ENCODE measurements around the gene CYP19A1.
A peak's percentile ranks its signal among the peaks of the same experiment; 100 is the strongest.

CYP19A1 gene

DNA sequence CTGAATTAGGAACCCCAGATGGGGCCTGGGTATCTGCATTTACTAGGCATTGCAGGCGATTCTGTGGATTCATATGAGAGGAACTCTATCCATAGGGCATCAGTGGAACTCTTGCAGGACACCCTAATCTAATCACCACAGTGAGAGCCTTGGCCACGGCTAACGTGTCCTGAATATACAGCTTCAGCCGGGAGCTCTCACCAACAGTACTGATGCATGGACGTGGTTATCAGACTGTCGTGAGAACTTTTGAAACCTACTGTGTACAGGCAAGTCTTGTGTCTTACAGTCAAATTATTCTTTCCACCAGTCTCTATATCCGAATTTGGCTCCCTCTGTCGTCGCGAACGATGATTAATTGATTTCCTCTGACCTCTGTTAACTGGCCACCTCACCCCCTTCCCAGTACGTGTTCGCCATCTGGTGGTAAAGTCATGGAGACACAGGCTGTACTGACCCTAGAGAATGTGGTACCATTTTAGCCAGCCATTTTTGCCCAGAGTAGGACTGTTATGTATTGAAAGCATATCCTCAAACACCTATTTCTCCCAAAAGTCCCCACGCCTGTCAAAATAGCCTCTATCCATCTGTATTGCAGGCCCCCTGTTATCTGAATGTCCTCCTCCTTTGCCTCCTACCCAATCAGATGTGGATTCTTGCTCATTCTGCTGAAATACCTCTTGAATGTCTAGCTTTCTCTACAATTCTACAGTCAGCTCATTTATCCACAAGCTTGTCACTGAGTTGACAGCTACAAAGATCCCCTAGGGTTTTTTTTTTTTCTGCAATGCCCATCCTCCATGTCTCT, 42.8 kb upstream of the CYP19A1 start:
- no peak overlapping the region for H3K4me2 ChIP-seq (ENCODE audit: low read length)
- TF ChIP-seq, protein P1, sequence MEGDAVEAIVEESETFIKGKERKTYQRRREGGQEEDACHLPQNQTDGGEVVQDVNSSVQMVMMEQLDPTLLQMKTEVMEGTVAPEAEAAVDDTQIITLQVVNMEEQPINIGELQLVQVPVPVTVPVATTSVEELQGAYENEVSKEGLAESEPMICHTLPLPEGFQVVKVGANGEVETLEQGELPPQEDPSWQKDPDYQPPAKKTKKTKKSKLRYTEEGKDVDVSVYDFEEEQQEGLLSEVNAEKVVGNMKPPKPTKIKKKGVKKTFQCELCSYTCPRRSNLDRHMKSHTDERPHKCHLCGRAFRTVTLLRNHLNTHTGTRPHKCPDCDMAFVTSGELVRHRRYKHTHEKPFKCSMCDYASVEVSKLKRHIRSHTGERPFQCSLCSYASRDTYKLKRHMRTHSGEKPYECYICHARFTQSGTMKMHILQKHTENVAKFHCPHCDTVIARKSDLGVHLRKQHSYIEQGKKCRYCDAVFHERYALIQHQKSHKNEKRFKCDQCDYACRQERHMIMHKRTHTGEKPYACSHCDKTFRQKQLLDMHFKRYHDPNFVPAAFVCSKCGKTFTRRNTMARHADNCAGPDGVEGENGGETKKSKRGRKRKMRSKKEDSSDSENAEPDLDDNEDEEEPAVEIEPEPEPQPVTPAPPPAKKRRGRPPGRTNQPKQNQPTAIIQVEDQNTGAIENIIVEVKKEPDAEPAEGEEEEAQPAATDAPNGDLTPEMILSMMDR (IDR thresholded peaks at IDR 0.05; ENCODE audit: low read length): peak; percentile 88
- TF ChIP-seq EZH2 (IDR thresholded peaks at IDR 0.05; ENCODE audit: borderline replicate concordance, low read length): no peak

DNA sequence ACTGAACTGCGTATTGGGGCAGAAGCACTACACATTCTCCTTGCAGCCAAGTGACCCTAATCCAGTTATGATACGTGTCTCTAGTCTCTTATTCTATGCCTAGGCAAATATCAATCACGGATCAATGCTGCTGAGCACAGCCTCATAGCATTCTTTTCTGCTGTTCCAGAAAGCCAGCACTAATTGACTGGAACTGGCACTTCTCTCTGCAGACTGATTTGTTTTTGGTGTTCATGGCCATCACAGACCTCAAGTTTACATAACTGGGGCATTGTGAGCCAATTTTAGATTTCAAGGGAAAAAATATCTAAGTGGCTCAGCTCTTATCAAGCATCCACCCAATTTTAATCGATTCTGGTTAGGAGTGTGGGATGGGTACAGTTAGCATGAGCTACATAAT, 41.0 kb upstream of the CYP19A1 start:
- H3K27me3 ChIP-seq (ENCODE audit: insufficient read depth, low read length): no peaks in the 10 kb centered on the region
- no peaks in the 10 kb centered on the region for H3K36me3 ChIP-seq (ENCODE audit: insufficient read depth, low read length)
- no peak overlapping the region for H3K9ac ChIP-seq (ENCODE audit: low read length)
- no peaks in the 10 kb centered on the region for H3F3A ChIP-seq (ENCODE audit: insufficient read depth, low read length)
- H3K4me2 ChIP-seq (ENCODE audit: low read length): no peak overlapping the region
- no peak for TF ChIP-seq EZH2 (IDR thresholded peaks at IDR 0.05; ENCODE audit: borderline replicate concordance, low read length)
- H4K20me1 ChIP-seq (ENCODE audit: insufficient read depth, low read length): no peaks in the 10 kb centered on the region
- no peaks in the 10 kb centered on the region for H3K9me2 ChIP-seq (ENCODE audit: low read depth, low read length)
- H3K4me3 ChIP-seq (ENCODE audit: low read depth, low read length, poor library complexity, severe bottlenecking): no peak overlapping the region
- no peaks in the 10 kb centered on the region for H3K79me2 ChIP-seq (ENCODE audit: insufficient read depth, low read length)
- no peaks in the 10 kb centered on the region for H3K9me3 ChIP-seq (ENCODE audit: low read length)
- H3K4me1 ChIP-seq (ENCODE audit: insufficient read depth, low read length, severe bottlenecking): no peaks in the 10 kb centered on the region
- no peak overlapping the region for H3K27ac ChIP-seq (ENCODE audit: low read depth, low read length, poor library complexity, severe bottlenecking)
- no peak overlapping the region for H2AFZ ChIP-seq (ENCODE audit: low read length)

More for the DNA sequence above, 42.8 kb upstream of the CYP19A1 start:
- no peaks in the 10 kb centered on the region for H3K27me3 ChIP-seq (ENCODE audit: insufficient read depth, low read length)
- H3K4me1 ChIP-seq (ENCODE audit: insufficient read depth, low read length, severe bottlenecking): no peaks in the 10 kb centered on the region
- no peaks in the 10 kb centered on the region for H3K79me2 ChIP-seq (ENCODE audit: insufficient read depth, low read length)
- H3K27ac ChIP-seq (ENCODE audit: low read depth, low read length, poor library complexity, severe bottlenecking): no peak overlapping the region
- no peaks in the 10 kb centered on the region for H3K36me3 ChIP-seq (ENCODE audit: insufficient read depth, low read length)
- H2AFZ ChIP-seq (ENCODE audit: low read length): no peak overlapping the region
- H3K4me3 ChIP-seq (ENCODE audit: low read depth, low read length, poor library complexity, severe bottlenecking): no peak overlapping the region
- H3K9ac ChIP-seq (ENCODE audit: low read length): no peak overlapping the region
- H4K20me1 ChIP-seq (ENCODE audit: insufficient read depth, low read length): no peaks in the 10 kb centered on the region
- no peaks in the 10 kb centered on the region for H3K9me2 ChIP-seq (ENCODE audit: low read depth, low read length)
- H3K9me3 ChIP-seq (ENCODE audit: low read length): no peaks in the 10 kb centered on the region
- H3F3A ChIP-seq (ENCODE audit: insufficient read depth, low read length): no peaks in the 10 kb centered on the region

DNA sequence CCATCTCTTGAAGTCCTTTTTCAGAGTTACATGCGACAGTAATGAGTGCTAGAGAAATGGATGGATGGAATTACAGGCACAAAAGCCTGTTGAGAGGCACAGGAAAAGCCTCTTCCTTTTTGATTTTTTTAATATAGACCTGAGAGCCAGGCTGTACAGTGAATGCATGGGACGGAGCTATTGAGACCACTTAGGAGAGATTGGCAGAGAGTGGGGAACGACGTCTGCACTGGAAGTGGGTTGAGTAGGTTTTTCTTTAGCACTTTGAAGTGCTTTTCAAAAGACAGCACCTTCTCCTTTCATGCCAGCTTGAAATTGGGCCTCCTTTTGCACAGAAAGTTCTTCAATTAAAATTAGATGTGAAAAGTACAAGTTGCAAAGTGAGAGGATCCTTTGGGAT, 40.0 kb upstream of the CYP19A1 start:
- H3K4me3 ChIP-seq (ENCODE audit: low read depth, low read length, poor library complexity, severe bottlenecking): no peak overlapping the region
- H3K27me3 ChIP-seq (ENCODE audit: insufficient read depth, low read length): no peaks in the 10 kb centered on the region
- no peaks in the 10 kb centered on the region for H3K79me2 ChIP-seq (ENCODE audit: insufficient read depth, low read length)
- H3K4me1 ChIP-seq (ENCODE audit: insufficient read depth, low read length, severe bottlenecking): no peaks in the 10 kb centered on the region
- no peak for TF ChIP-seq EZH2 (IDR thresholded peaks at IDR 0.05; ENCODE audit: borderline replicate concordance, low read length)
- TF ChIP-seq, protein P1 (IDR thresholded peaks at IDR 0.05; ENCODE audit: low read length): no peak
- no peak overlapping the region for H3K27ac ChIP-seq (ENCODE audit: low read depth, low read length, poor library complexity, severe bottlenecking)
- H3K9me2 ChIP-seq (ENCODE audit: low read depth, low read length): no peaks in the 10 kb centered on the region
- no peaks in the 10 kb centered on the region for H3F3A ChIP-seq (ENCODE audit: insufficient read depth, low read length)
- no peak overlapping the region for H3K4me2 ChIP-seq (ENCODE audit: low read length)
- H4K20me1 ChIP-seq (ENCODE audit: insufficient read depth, low read length): no peaks in the 10 kb centered on the region
- no peaks in the 10 kb centered on the region for H3K36me3 ChIP-seq (ENCODE audit: insufficient read depth, low read length)
- H2AFZ ChIP-seq (ENCODE audit: low read length): no peak overlapping the region
- H3K9ac ChIP-seq (ENCODE audit: low read length): no peak overlapping the region
- H3K9me3 ChIP-seq (ENCODE audit: low read length): no peaks in the 10 kb centered on the region

Data from OCI-LY1 (cell line).